GM12801 (cell line): ENCODE measurements around the gene CD68.

Source experiments
- TF ChIP-seq, protein P1 (sequence below): IDR thresholded peaks from one replicate; pipeline ENCODE4 v1.5.1; 2011; ENCODE audit warnings: control low read depth; ENCODE audit not compliant: insufficient read length; ENCODE audit errors: extremely low read depth

The CD68 gene

DNA sequence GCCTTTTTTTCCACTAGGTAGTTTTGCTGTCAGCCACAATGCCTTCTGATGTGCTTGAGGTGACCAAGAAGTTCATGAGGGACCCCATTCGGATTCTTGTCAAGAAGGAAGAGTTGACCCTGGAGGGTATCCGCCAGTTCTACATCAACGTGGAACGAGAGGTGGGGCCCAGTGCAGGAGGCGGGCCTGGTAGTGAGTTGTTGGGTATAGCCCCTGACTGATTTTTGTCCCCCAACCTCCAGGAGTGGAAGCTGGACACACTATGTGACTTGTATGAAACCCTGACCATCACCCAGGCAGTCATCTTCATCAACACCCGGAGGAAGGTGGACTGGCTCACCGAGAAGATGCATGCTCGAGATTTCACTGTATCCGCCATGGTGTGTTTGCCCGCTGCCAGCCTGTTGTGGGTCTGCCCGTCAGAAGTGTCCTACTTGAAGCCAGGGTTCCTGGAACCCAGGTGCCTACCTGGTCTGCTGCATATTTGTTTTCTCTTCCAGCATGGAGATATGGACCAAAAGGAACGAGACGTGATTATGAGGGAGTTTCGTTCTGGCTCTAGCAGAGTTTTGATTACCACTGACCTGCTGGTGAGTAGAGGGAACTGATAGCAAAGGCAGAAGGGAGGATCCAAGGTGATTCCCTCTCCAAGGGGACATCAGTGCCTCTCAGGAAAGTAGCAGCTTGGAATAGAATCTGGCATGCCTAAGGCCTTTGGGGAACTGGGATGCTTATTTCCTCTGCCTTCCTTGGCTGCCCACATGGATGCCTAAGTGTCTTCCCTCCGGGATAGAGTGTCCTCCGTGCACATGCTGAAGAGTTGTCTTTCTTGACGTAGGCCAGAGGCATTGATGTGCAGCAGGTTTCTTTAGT, 1.9 kb upstream of the CD68 start:
- TF ChIP-seq, protein P1, sequence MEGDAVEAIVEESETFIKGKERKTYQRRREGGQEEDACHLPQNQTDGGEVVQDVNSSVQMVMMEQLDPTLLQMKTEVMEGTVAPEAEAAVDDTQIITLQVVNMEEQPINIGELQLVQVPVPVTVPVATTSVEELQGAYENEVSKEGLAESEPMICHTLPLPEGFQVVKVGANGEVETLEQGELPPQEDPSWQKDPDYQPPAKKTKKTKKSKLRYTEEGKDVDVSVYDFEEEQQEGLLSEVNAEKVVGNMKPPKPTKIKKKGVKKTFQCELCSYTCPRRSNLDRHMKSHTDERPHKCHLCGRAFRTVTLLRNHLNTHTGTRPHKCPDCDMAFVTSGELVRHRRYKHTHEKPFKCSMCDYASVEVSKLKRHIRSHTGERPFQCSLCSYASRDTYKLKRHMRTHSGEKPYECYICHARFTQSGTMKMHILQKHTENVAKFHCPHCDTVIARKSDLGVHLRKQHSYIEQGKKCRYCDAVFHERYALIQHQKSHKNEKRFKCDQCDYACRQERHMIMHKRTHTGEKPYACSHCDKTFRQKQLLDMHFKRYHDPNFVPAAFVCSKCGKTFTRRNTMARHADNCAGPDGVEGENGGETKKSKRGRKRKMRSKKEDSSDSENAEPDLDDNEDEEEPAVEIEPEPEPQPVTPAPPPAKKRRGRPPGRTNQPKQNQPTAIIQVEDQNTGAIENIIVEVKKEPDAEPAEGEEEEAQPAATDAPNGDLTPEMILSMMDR, result no peak

DNA sequence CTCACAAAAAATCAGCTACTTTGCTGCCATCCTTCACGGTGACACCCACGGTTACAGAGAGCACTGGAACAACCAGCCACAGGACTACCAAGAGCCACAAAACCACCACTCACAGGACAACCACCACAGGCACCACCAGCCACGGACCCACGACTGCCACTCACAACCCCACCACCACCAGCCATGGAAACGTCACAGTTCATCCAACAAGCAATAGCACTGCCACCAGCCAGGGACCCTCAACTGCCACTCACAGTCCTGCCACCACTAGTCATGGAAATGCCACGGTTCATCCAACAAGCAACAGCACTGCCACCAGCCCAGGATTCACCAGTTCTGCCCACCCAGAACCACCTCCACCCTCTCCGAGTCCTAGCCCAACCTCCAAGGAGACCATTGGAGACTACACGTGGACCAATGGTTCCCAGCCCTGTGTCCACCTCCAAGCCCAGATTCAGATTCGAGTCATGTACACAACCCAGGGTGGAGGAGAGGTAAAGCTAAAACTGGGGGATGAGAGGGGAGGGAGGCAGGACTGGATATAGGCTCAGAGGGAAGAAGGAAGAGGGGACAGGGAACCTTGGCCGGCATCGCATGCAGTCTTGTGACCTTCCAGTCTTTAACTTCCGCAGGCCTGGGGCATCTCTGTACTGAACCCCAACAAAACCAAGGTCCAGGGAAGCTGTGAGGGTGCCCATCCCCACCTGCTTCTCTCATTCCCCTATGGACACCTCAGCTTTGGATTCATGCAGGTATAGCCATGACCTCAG, 581 bp downstream of the CD68 start:
- TF ChIP-seq, protein P1, result no peak

DNA sequence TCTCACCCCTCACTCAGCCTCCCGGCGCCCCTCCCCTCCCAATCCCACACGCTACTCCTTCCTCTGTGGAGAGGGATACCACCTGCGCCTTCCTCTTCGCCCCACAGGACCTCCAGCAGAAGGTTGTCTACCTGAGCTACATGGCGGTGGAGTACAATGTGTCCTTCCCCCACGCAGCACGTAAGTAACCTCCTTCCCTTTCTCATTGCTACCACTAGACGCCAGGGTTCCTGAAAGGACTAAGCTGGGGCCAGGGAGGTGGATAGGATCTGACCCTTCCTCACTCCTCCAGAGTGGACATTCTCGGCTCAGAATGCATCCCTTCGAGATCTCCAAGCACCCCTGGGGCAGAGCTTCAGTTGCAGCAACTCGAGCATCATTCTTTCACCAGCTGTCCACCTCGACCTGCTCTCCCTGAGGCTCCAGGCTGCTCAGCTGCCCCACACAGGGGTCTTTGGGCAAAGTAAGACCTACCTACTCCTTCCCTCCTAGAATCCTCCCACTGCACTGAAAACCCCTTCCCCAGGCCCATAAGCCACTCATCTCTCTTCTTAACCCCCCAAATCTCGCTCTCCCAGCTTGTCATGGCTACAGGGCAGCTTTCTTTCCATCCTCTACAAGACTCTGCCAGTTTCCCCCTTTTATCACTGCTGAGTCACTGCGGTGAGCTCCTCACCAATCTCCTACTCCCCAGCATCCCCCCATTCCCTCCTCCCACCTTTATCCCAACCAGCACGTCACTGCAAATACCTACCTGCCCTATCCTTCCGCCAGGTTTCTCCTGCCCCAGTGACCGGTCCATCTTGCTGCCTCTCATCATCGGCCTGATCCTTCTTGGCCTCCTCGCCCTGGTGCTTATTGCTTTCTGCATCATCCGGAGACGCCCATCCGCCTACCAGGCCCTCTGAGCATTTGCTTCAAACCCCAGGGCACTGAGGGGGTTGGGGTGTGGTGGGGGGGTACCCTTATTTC, 1.5 kb downstream of the CD68 start:
- TF ChIP-seq, protein P1, result no peak

DNA sequence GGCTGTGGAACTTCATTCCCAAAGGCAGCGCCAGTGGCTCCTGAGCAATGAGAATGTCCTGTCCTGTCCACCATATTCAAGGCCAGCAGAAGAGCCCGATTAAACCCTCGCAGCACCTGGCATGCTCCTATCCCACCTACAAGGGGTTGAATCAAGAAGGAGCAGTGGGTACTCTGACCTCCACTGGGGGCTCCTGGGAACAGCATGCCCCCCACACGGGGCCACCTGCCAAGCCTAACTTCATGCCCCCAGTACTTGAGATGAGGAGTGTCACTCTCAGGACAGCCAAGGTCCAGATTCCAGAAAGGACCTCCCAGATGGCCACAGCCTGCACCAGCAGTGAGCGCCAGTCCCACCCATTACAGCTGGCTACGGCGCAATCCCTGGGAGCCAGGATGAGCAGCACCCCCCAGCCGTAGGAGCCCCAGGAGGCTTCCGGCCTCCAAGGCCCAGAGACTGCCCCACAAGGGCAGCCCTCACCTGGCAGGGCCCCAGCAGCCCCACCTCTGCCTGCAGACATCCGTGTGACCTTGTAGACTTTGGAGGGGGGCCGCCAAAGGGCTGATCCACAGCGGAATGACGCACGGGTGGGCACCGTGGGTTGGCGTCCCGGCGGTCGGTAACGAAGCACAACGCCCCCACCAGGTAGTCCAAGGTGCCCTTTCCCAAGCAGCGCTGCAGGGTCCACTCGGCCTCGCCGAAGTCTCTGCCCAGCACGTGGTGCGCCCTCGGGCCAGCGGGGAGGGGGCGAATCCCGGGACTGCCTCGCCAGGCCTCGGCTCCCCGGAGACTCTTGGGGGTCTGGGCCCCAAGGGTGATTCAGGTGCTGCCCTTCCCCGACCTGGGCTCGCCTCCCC, 3.2 kb downstream of the CD68 start:
- TF ChIP-seq, protein P1, result no peak

DNA sequence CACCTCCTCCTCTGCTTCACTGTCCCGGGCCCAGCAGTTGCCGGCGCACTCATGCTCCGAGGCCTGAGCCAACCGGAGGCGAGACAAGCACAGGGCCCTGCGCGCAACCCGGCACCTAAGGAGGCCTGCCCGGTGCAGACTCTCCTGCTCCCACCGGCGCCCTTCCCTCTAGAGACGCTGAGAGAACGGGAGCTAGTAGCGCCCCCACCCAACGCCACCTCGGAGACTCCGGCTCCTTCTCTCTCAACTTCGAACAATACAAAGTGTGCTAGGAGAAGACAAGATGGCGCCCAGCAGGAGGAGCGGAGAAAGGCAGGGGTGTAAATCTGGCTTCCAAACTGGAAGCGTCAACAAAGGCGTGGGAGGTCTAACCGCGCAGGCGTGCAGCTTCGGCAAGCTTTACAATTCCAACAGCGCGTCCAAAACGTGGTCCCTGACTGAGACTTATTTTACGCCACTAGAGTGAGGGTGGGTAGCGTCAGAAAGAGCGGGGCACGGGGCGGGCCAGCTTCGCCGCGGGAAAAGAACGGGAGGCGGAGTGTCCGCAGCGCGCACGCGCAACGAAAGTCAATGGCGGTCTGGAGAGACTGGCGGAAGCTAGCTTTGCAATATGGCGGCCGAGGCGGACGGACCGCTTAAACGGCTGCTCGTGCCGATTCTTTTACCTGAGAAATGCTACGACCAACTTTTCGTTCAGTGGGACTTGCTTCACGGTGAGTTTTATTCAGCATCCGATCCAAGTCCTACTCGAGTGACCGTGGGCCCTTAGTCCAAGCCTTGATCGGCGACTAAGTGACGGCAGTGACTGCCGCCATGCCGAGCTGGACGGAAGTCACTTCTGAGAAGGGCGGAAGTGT, 4.0 kb downstream of the CD68 start, which contains the start of gene MPDU1:
Gene MPDU1, plus strand, starts transcription at position 600 of the 857 bp plus-strand sequence. Its CDS starts 11 bp downstream, at position 611.
- TF ChIP-seq, protein P1, result no peak
